Effector memory CD8-positive, alpha-beta T cell (primary cell): ENCODE data around the gene TYMS.
A peak's percentile ranks its signal among the peaks of the same experiment; 100 is the strongest.

Source experiments
- ATAC-seq: fragments of 150-1000 bp; cut with Tn5 transposase; replicated peaks from 2 replicates; pipeline ENCODE4 v1.10.0; 2021; ENCODE audit warnings: mild to moderate bottlenecking, moderate library complexity
- DNase-seq, 3 experiments: peaks; one replicate each; pipeline ENCODE4 v3.0.0; 2021
- H3K27ac Mint-ChIP-seq, 2 donors: one replicate each; pipeline ENCODE4 v1.8.0; 2022; ENCODE audit warnings: mild to moderate bottlenecking in 2 of 2, mixed read lengths in 2 of 2, moderate library complexity in 2 of 2
- H3K27me3 Mint-ChIP-seq, 2 donors: one replicate each; pipeline ENCODE4 v1.8.0; 2022; ENCODE audit warnings: mixed read lengths in 2 of 2
- H3K36me3 Mint-ChIP-seq: one replicate; pipeline ENCODE4 v1.8.0; 2022; ENCODE audit warnings: mild to moderate bottlenecking, moderate library complexity, mixed read lengths; ENCODE audit not compliant: insufficient read depth
- H3K4me1 Mint-ChIP-seq, 2 donors: one replicate each; pipeline ENCODE4 v1.8.0; 2022; ENCODE audit warnings: low read depth in 2 of 2, mixed read lengths in 2 of 2
- H3K4me3 Mint-ChIP-seq, 2 donors: one replicate each; pipeline ENCODE4 v1.8.0; 2022; ENCODE audit warnings: mild to moderate bottlenecking in 2 of 2, mixed read lengths in 2 of 2, moderate library complexity in 2 of 2
- H3K9me3 Mint-ChIP-seq, 2 donors: one replicate each; pipeline ENCODE4 v1.8.0; 2022; ENCODE audit warnings: mixed read lengths in 2 of 2

TYMS gene

DNA sequence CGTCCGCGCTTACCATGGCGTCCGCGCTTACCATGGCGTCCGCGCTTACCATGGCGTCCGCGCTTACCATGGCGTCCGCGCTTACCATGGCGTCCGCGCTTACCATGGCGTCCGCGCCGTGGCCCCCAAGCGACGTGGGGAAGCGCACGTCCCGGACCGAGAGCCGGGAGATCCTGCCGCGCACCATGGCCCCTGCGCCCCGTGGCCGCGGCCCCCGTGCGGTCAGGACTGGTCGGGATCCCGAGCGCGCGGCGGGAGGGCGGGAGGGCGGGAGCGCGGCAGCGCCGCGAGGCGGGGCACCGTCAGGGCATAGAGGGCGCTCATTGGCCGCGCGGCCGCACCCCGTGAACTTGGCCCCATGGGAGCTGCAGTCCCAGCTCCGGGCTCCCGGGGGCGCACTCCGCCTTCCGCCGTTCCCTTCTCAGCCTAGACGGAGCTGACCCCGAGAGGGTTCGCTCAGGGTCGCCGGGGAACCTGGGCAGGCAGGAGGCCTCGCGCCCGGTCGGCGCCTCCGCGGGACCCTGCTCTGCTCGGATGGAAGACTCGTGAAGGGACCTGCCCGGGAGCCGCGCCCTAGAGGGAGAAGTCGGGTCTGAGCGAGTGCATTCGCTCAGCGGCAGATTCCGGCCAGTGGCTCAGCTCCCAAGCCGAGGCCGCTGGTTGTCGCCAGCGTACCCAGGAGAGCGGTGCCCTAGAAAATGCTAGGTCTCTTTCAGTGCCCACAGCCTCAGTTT, 55.1 kb downstream of the TYMS start, which contains the start of gene ENOSF1:
Gene ENOSF1, minus strand, starts transcription at position 230 of the 734 bp plus-strand sequence. Its CDS starts 43 bp downstream, at position 187.
- Mint-ChIP-seq H3K4me1 (peaks cover 22 to 25% of the 10 kb centered on the region in 2 donors), H3K4me3 (peak within 1 kb of the TSS; percentile 90 to 94), H3K36me3 (peaks cover 20% of the 10 kb centered on the region), H3K27me3 (no peaks in the 10 kb centered on the region), H3K27ac (peak within 1 kb of the TSS; percentile 96 to 97), H3K9me3 (no peaks in the 10 kb centered on the region)
- DNase-seq (peak; percentile 65 to 74 (median 69)), ATAC-seq (peak; percentile 72)

DNA sequence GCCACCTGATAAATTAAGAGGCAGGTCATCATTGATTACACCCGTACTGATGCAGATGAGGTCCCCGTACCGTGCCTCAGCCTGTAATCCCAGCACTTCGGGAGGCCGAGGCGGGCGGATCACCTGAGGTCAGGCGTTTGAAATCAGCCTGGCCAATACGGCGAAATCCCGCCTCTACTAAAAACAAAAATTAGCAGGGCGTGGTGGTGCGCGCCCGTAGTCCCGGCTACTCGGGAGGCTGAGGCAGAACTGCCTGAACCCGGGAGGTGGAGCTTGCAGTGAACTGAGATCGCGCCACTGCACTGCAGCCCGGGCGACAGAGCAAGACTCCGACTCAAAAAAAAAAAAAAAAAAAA, 55.7 kb downstream of the TYMS start:
- Mint-ChIP-seq H3K27ac (peak overlapping the region in 1 of 2 donors; percentile 55), H3K27me3 (no peaks in the 10 kb centered on the region), H3K4me1 (peaks cover 22 to 25% of the 10 kb centered on the region in 2 donors), H3K4me3 (peak overlapping the region; percentile 51 to 90), H3K36me3 (peaks cover 20% of the 10 kb centered on the region), H3K9me3 (no peaks in the 10 kb centered on the region)
- DNase-seq (peak in 1 of 3 experiments; percentile 3), ATAC-seq (no peak)

DNA sequence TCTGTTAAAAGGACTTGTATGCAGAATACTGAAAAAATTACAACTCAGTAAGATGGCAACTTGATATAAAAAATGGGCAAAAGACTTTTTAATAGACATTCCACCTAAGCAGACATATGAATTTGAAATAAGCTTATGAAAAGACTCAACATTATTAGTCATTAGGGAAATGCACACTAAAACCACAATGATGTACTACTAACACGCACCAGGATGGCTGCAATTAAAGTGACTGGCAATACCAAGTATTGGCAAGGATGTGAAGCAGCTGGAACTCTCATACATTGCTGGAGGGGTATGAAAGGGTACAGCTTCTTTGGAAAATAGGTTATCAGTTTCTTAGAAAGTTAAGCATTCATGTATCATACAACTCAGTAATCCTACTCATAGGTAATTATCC, 58.2 kb downstream of the TYMS start:
- Mint-ChIP-seq H3K27me3 (no peaks in the 10 kb centered on the region), H3K4me1 (peaks cover 10 to 12% of the 10 kb centered on the region in 2 donors), H3K27ac (peak overlapping the region; percentile 41 to 49), H3K36me3 (peaks cover 20% of the 10 kb centered on the region), H3K4me3 (no peak overlapping the region), H3K9me3 (no peaks in the 10 kb centered on the region)
- DNase-seq = no peak
- no peak for ATAC-seq

DNA sequence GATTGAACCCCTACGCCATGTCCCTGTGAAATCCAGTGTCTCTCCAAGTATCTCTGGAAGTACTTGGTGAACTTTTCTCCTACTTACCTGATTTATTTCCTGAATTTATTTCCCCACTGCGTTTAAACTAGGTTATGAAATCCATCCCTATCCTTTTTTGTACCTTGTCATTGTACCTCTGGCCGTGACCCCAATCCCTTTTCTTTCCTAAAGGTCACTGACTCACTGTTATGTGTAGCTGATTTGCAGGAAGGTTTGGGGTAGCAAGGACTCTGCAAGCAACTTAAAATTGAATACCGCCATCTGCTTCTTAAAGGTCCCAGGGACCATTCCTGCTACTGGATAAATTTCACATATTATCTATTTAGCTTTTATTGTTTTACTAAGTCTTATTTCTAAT, 59.5 kb downstream of the TYMS start:
- DNase-seq (no peak), ATAC-seq (no peak)
- Mint-ChIP-seq H3K4me3 (no peak overlapping the region), H3K9me3 (no peaks in the 10 kb centered on the region), H3K36me3 (peaks cover 12% of the 10 kb centered on the region), H3K27ac (no peak overlapping the region), H3K27me3 (no peaks in the 10 kb centered on the region), H3K4me1 (peaks cover 1 to 3% of the 10 kb centered on the region in 2 donors)
